Activated CD8-positive, alpha-beta T cell treated with anti-CD3 and anti-CD28 coated beads for 36 hours (primary cell): ENCODE results near the gene CST5. TPM values are rescaled to one million over a fixed set of nuclear protein-coding genes. Genes with fewer than 3 reads are reported as not detected.

Experiments
- ATAC-seq: fragments of 200-7000 bp; cut with Tn5 transposase; one replicate; pipeline ENCODE4 v1.10.0; 2021; ENCODE audit warnings: mild to moderate bottlenecking, moderate library complexity
- CTCF ChIA-PET: fragments of 350-600 bp; sonication (Branson Sonifier 250); formaldehyde crosslinking; loops from one replicate; lab custom pipeline; 2021; ENCODE audit warnings: antibody characterized with exemption; lab: Charles Lee
- POLR2A ChIA-PET: fragments of 350-600 bp; sonication (Branson Sonifier 250); formaldehyde crosslinking; loops from one replicate; lab custom pipeline; 2021; ENCODE audit warnings: antibody characterized with exemption; lab: Charles Lee
- DNase-seq: peaks from one replicate; pipeline ENCODE4 v3.0.0-alpha.2; 2020
- H3K27ac Mint-ChIP-seq: one replicate; pipeline ENCODE4 v1.8.0; 2021; ENCODE audit warnings: mild to moderate bottlenecking, mixed read lengths
- H3K27me3 Mint-ChIP-seq: one replicate; pipeline ENCODE4 v1.8.0; 2021; ENCODE audit warnings: mixed read lengths
- H3K36me3 Mint-ChIP-seq: one replicate; pipeline ENCODE4 v1.8.0; 2021; ENCODE audit warnings: low read depth, mixed read lengths
- H3K4me1 Mint-ChIP-seq: one replicate; pipeline ENCODE4 v1.8.0; 2021; ENCODE audit warnings: low read depth, mixed read lengths
- H3K4me3 Mint-ChIP-seq: one replicate; pipeline ENCODE4 v1.8.0; 2021; ENCODE audit warnings: mild to moderate bottlenecking, moderate library complexity, mixed read lengths
- H3K9me3 Mint-ChIP-seq: one replicate; pipeline ENCODE4 v1.8.0; 2021; ENCODE audit warnings: mixed read lengths
- intact Hi-C: fragments of 100-400 bp; cut with micrococcal nuclease; formaldehyde crosslinking; loops from one replicate; pipeline ENCODE4 v1.10.0; 2022
- total RNA-seq, 2 experiments: library from RNA; stranded (reverse); gene quantifications; one replicate each; pipeline ENCODE4 v1.2.3, GENCODE V29; 2021
- TF ChIP-seq, protein P1 (sequence below): fragments of 200-600 bp; IDR thresholded peaks from one replicate; pipeline ENCODE4 v1.8.0; 2022; ENCODE audit warnings: antibody characterized with exemption, mild to moderate bottlenecking

CST5 gene
- total RNA-seq, 2 experiments from 2014 or later: not detected

DNA sequence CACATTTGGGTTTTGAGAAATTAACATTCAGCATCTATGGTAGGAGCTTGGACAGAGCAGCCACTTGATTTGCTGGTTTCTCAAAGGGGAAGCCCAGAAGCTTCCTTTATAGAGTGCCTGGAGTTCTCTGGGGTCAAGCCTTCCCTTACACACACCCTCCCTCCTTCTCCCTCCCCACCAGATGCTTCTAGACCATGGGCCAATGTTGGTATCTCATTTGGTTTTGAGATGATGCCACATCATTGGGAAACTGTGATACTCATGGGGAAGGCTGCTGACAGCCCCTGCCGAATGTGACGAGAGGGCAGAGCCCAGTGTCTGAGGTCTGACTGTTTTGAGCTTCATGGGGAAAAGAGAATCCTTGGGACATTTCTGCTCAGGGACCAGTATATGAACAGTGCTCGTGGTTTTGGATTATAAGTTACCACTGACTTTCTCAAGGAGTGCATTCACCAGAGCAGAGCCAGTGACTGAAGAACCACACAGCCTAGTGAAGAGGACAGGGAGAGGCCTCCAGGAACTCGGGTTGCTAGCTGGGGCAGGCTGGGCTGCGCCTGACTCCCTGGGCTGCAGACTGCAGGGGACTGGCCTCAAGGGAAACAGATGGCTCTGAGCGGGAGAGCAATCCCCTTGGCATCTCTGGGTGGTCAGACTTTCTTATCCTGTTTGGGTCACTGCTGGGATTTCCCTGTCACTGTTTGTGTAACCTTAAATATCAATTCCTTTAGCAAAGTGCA lies 46.4 kb upstream of the CST5 start:
- intact Hi-C loops: no loop called here
- ChIA-PET POLR2A (no interaction called here), CTCF (interaction anchor here (0.9 to 1.5 kb wide), 2 partner anchors 11 to 37 kb away, joined by 3 to 4 read pairs; no protein-coding TSS in a partner anchor)
- Mint-ChIP-seq H3K4me1 (peaks cover 26% of the 10 kb centered on the region), H3K9me3 (peaks cover 1% of the 10 kb centered on the region), H3K27me3 (no peaks in the 10 kb centered on the region), H3K27ac (no peak overlapping the region), H3K36me3 (no peaks in the 10 kb centered on the region), H3K4me3 (no peak overlapping the region)
- DNase-seq: no peak
- TF ChIP-seq, protein P1, sequence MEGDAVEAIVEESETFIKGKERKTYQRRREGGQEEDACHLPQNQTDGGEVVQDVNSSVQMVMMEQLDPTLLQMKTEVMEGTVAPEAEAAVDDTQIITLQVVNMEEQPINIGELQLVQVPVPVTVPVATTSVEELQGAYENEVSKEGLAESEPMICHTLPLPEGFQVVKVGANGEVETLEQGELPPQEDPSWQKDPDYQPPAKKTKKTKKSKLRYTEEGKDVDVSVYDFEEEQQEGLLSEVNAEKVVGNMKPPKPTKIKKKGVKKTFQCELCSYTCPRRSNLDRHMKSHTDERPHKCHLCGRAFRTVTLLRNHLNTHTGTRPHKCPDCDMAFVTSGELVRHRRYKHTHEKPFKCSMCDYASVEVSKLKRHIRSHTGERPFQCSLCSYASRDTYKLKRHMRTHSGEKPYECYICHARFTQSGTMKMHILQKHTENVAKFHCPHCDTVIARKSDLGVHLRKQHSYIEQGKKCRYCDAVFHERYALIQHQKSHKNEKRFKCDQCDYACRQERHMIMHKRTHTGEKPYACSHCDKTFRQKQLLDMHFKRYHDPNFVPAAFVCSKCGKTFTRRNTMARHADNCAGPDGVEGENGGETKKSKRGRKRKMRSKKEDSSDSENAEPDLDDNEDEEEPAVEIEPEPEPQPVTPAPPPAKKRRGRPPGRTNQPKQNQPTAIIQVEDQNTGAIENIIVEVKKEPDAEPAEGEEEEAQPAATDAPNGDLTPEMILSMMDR: no peak
- ATAC-seq: no peak

DNA sequence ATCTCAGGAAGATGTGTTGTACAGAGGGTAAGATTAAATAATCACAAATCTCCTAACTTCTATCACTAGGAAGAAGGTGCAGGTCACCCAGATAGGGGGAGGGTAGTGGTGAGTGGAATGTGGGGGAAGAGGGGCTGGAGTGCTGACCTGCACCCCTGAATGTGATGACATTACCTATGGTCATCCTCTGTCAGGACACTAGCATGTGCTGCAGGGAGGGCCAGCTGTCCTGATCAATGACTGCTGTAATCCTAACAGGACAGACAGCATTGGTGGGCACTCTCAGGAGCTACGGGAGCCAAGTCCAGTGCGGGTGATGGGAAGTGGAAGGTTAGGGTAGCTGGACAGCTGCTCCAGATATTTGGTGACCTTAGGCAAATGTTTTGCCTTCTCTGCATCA lies 45.2 kb upstream of the CST5 start:
- no peaks in the 10 kb centered on the region for H3K36me3 Mint-ChIP-seq
- CTCF ChIA-PET: interaction anchor here (1.5 kb wide), 1 partner anchor 12 kb away, joined by 4 read pairs; no protein-coding TSS in a partner anchor
- H3K4me1 Mint-ChIP-seq: peaks cover 38% of the 10 kb centered on the region
- H3K4me3 Mint-ChIP-seq: no peak overlapping the region
- ATAC-seq (no peak), DNase-seq (no peak)
- intact Hi-C loops: no loop called here
- TF ChIP-seq, protein P1: no peak
- H3K27me3 Mint-ChIP-seq: no peaks in the 10 kb centered on the region
- no peaks in the 10 kb centered on the region for H3K9me3 Mint-ChIP-seq
- POLR2A ChIA-PET: interaction anchor here (0.8 kb wide), 1 partner anchor 351 kb away, joined by 3 read pairs; no protein-coding TSS in a partner anchor
- no peak overlapping the region for H3K27ac Mint-ChIP-seq

DNA sequence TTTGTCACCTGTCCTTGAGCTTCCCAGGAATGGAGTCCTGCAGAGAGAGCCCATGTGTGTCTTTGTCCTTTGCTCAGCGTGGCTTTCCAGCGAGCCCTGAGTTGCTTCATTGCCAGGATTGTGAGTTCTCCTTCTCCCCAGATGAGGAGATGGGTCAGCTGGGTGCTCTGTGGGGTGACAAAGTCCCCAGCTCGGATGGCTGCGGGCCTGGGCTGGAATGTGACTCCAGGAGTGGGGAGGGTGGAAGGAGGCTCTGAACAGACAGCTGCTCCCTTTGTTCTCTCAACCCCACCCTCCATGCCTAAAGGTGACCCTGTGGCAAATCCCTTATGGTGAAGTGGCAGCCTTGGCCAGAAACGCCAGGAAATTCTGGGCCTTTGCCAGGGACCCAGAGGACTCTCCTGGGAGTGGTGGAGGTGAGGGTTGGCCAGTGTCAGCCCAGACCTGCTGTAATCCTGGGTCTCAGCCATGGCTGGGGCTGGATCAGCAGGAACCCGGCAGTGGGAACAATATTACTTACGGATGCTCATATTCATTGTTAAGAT lies 44.4 kb upstream of the CST5 start:
- peaks cover 40% of the 10 kb centered on the region for H3K4me1 Mint-ChIP-seq
- no peaks in the 10 kb centered on the region for H3K27me3 Mint-ChIP-seq
- no peak for ATAC-seq
- intact Hi-C loops: no loop called here
- DNase-seq: no peak
- TF ChIP-seq, protein P1: no peak
- POLR2A ChIA-PET: interaction anchor here (0.8 to 1.1 kb wide), 2 partner anchors 9 to 352 kb away, joined by 3 read pairs; no protein-coding TSS in a partner anchor
- no peak overlapping the region for H3K4me3 Mint-ChIP-seq
- no peaks in the 10 kb centered on the region for H3K36me3 Mint-ChIP-seq
- CTCF ChIA-PET: no interaction called here
- H3K27ac Mint-ChIP-seq: no peak overlapping the region
- no peaks in the 10 kb centered on the region for H3K9me3 Mint-ChIP-seq

DNA sequence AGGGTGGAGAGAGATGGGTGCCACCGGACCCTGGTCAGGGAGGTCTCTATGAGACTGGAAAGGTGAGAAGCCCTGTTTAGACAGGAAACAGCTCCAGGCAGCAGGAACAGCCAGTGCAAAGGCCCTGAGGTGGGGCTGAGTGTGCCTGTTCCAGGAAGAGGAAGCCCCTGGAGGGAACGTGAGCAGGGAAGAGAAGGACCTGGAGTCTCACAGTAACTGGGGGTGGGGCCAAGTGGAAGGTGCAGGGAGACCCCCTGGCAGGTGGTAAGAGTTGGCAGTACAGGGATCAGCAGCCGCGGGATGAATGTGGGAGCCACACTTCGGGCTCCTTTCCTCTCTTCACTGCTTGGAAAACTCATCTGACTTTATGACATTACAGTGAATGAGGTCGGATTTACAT lies 43.8 kb upstream of the CST5 start:
- TF ChIP-seq, protein P1: no peak
- CTCF ChIA-PET: no interaction called here
- POLR2A ChIA-PET: interaction anchor here (1.1 kb wide), 1 partner anchor 10 kb away, joined by 3 read pairs; no protein-coding TSS in a partner anchor
- no peak overlapping the region for H3K4me3 Mint-ChIP-seq
- DNase-seq (no peak), ATAC-seq (no peak)
- H3K9me3 Mint-ChIP-seq: no peaks in the 10 kb centered on the region
- H3K4me1 Mint-ChIP-seq: peaks cover 38% of the 10 kb centered on the region
- no peak overlapping the region for H3K27ac Mint-ChIP-seq
- no peaks in the 10 kb centered on the region for H3K36me3 Mint-ChIP-seq
- intact Hi-C loops: no loop called here
- no peaks in the 10 kb centered on the region for H3K27me3 Mint-ChIP-seq
